Measurements from ENCODE around the gene ZSCAN31. TPM values are rescaled to one million over a fixed set of nuclear protein-coding genes. Genes with fewer than 3 reads are reported as not detected.

The ZSCAN31 gene
- total and polyA plus RNA-seq, 9 of the 15 experiments (the other 6 are each of a cell fraction or from before 2014, with no cell fraction given) = 3.9 to 12.1 (median 7.0) TPM

GRCh38 chr6:28336284-28337120 is 554 bp upstream of the ZSCAN31 start (continued):
- TF ChIP-seq ZNF318 (IDR thresholded peaks at IDR 0.05; ENCODE audit: borderline replicate concordance in 1 of 2, low read depth in 1 of 2) (peak; percentile 37 to 95; a peak in 2 of 4 replicates), ATF3 (IDR thresholded peaks at IDR 0.05) (no peak), ATF3 (CRISPR knock-in tag; conservative IDR thresholded peaks at IDR 0.05) (no peak), BHLHE40 (IDR thresholded peaks at IDR 0.05; ENCODE audit: low read length) (peak; percentile 40; the same call in 1 of the 2 replicates), ZNF274 (IDR thresholded peaks at IDR 0.05; ENCODE audit: borderline replicate concordance, low read depth, low read length) (no peak), YY1 (IDR thresholded peaks at IDR 0.05; ENCODE audit: borderline replicate concordance in 1 of 3, control insufficient read depth in 1 of 3, extremely low read depth in 1 of 3, insufficient read depth in 3 of 3, insufficient read length in 1 of 3, insufficient replicate concordance in 2 of 3, low read depth in 1 of 3, low read length in 2 of 3) (peak in 2 of 3 experiments; percentile 22 to 77), ZMIZ1 (IDR thresholded peaks at IDR 0.05; ENCODE audit: low read depth in 2 of 2, low read length in 2 of 2) (0 out of 4 replicates have a peak, but pooled peaks of 1 of the 2 experiments have one; percentile 50)

Data from K562 (cell line).